NCI-H1930 (cell line): ENCODE results near the gene UBAC2.
A peak's percentile ranks its signal among the peaks of the same experiment; 100 is the strongest.
"Not testable (repeated sequence)": the region's sequence is repeated elsewhere in the genome, so short reads cannot be mapped to it uniquely, and the experiment has no call there.

ENCODE experiments used
- DNase-seq, 2 experiments: peaks; one replicate each; lab custom pipeline; 2025; lab: John Stamatoyannopoulos, UW

UBAC2 gene

GRCh38 chr13:99380921-99381645, 180.4 kb downstream of the UBAC2 start:
- DNase-seq = no peak

GRCh38 chr13:99381766-99382165, 181.1 kb downstream of the UBAC2 start:
- no peak for DNase-seq

GRCh38 chr13:99382428-99383133, 181.9 kb downstream of the UBAC2 start:
- DNase-seq = no peak

- DNase-seq = no peak
Observed at GRCh38 chr13:99383511-99383921, 182.9 kb downstream of the UBAC2 start.

GRCh38 chr13:99383946-99384345, 183.3 kb downstream of the UBAC2 start:
- no peak for DNase-seq

- no peak for DNase-seq
Observed at GRCh38 chr13:99384468-99384867, 183.8 kb downstream of the UBAC2 start.

- DNase-seq = no peak
Observed at GRCh38 chr13:99385161-99385560, 184.5 kb downstream of the UBAC2 start.

- DNase-seq = no peak
Observed at GRCh38 chr13:99385940-99386339, 185.3 kb downstream of the UBAC2 start.

- no peak for DNase-seq
Observed at GRCh38 chr13:99386495-99386894, 185.8 kb downstream of the UBAC2 start.

- DNase-seq = peak in 1 of 2 experiments; percentile 27
Observed at GRCh38 chr13:99386911-99387788, 186.5 kb downstream of the UBAC2 start.

- DNase-seq = no peak
Observed at GRCh38 chr13:99388334-99388923, 187.8 kb downstream of the UBAC2 start.

- not testable (repeated sequence) for DNase-seq
Observed at GRCh38 chr13:99389094-99389493, 188.4 kb downstream of the UBAC2 start.

- no peak for DNase-seq
Observed at GRCh38 chr13:99389520-99390304, 189.1 kb downstream of the UBAC2 start.

- no peak for DNase-seq
Observed at GRCh38 chr13:99390601-99391000, 189.9 kb downstream of the UBAC2 start.

GRCh38 chr13:99391781-99392469, 191.3 kb downstream of the UBAC2 start:
- no peak for DNase-seq

GRCh38 chr13:99392470-99393135, 191.9 kb downstream of the UBAC2 start:
- no peak for DNase-seq

GRCh38 chr13:99393391-99393790, 192.7 kb downstream of the UBAC2 start:
- not testable (repeated sequence) for DNase-seq

GRCh38 chr13:99393791-99394735, 193.4 kb downstream of the UBAC2 start:
- no peak for DNase-seq

GRCh38 chr13:99395436-99395835, 194.8 kb downstream of the UBAC2 start:
- DNase-seq = no peak
